HEK293 (cell line): ENCODE data around the gene ARRB2.

ENCODE experiments used
- GLI4 ChIP-seq: fragments of 450-650 bp; formaldehyde crosslinking; IDR thresholded peaks from 2 replicates; pipeline ENCODE4 v1.5.1; 2016; ENCODE audit warnings: missing biosample characterization, missing genetic modification characterization
- OSR2 ChIP-seq: fragments of 450-650 bp; formaldehyde crosslinking; IDR thresholded peaks from 2 replicates; pipeline ENCODE4 v1.5.1; 2016; ENCODE audit warnings: missing biosample characterization, missing genetic modification characterization
- ZBTB21 ChIP-seq: fragments of 450-650 bp; formaldehyde crosslinking; IDR thresholded peaks from 2 replicates; pipeline ENCODE4 v1.5.1; 2017; ENCODE audit warnings: missing biosample characterization, missing genetic modification characterization
- ZNF274 ChIP-seq, 2 experiments: fragments of 200-500 bp in 1 of 2; fragments of 450-650 bp in 1 of 2; sonication (Bioruptor generic) in 1 of 2; formaldehyde crosslinking in 1 of 2; IDR thresholded peaks; 2 replicates each; pipeline versions ENCODE4 v1.5.1 to v1.6.1; 2014 to 2016; ENCODE audit warnings: borderline replicate concordance in 1 of 2, inconsistent platforms in 1 of 2, low read length in 1 of 2, missing biosample characterization in 1 of 2, missing genetic modification characterization in 1 of 2
- ZNF701 ChIP-seq: fragments of 450-650 bp; formaldehyde crosslinking; IDR thresholded peaks from 2 replicates; pipeline ENCODE4 v1.5.1; 2016; ENCODE audit warnings: missing biosample characterization, missing genetic modification characterization
- TF ChIP-seq, protein P1 (sequence below): fragments of 450-650 bp; formaldehyde crosslinking; IDR thresholded peaks from 2 replicates; pipeline ENCODE4 v1.5.1; 2016; ENCODE audit warnings: missing biosample characterization, missing genetic modification characterization
- TF ChIP-seq, protein P2 (sequence below): fragments of 450-650 bp; formaldehyde crosslinking; IDR thresholded peaks from 2 replicates; pipeline ENCODE4 v1.5.1; 2016; ENCODE audit warnings: missing biosample characterization, missing genetic modification characterization

DNA sequence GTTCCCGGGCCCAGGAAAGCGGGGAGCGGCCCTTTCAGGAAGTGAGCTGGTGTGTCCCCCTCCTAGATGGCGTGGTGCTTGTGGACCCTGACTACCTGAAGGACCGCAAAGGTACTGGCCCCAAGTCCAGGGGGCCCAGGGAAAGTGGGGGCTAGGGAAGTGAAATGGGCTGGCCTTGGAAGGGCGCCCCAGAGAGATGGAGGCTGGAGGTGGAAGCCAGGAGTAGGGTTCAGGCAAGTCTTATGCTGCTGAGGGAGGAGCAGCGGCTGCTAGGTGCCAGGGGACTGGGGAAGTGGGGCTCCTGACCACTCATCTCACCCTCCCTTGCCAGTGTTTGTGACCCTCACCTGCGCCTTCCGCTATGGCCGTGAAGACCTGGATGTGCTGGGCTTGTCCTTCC is 5.6 kb downstream of the ARRB2 start:
- TF ChIP-seq, protein P1, sequence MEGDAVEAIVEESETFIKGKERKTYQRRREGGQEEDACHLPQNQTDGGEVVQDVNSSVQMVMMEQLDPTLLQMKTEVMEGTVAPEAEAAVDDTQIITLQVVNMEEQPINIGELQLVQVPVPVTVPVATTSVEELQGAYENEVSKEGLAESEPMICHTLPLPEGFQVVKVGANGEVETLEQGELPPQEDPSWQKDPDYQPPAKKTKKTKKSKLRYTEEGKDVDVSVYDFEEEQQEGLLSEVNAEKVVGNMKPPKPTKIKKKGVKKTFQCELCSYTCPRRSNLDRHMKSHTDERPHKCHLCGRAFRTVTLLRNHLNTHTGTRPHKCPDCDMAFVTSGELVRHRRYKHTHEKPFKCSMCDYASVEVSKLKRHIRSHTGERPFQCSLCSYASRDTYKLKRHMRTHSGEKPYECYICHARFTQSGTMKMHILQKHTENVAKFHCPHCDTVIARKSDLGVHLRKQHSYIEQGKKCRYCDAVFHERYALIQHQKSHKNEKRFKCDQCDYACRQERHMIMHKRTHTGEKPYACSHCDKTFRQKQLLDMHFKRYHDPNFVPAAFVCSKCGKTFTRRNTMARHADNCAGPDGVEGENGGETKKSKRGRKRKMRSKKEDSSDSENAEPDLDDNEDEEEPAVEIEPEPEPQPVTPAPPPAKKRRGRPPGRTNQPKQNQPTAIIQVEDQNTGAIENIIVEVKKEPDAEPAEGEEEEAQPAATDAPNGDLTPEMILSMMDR (tag by site-specific recombination): no peak
- no peak for TF ChIP-seq GLI4
- no peak for TF ChIP-seq ZNF701 (tag by site-specific recombination)
- TF ChIP-seq, protein P2, sequence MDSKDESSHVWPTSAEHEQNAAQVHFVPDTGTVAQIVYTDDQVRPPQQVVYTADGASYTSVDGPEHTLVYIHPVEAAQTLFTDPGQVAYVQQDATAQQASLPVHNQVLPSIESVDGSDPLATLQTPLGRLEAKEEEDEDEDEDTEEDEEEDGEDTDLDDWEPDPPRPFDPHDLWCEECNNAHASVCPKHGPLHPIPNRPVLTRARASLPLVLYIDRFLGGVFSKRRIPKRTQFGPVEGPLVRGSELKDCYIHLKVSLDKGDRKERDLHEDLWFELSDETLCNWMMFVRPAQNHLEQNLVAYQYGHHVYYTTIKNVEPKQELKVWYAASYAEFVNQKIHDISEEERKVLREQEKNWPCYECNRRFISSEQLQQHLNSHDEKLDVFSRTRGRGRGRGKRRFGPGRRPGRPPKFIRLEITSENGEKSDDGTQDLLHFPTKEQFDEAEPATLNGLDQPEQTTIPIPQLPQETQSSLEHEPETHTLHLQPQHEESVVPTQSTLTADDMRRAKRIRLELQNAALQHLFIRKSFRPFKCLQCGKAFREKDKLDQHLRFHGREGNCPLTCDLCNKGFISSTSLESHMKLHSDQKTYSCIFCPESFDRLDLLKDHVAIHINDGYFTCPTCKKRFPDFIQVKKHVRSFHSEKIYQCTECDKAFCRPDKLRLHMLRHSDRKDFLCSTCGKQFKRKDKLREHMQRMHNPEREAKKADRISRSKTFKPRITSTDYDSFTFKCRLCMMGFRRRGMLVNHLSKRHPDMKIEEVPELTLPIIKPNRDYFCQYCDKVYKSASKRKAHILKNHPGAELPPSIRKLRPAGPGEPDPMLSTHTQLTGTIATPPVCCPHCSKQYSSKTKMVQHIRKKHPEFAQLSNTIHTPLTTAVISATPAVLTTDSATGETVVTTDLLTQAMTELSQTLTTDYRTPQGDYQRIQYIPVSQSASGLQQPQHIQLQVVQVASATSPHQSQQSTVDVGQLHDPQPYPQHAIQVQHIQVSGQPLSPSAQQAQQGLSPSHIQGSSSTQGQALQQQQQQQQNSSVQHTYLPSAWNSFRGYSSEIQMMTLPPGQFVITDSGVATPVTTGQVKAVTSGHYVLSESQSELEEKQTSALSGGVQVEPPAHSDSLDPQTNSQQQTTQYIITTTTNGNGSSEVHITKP: no peak
- no peak for TF ChIP-seq ZNF274 (IDR thresholded peaks at IDR 0.05; ENCODE audit: low read length)
- no peak for TF ChIP-seq ZNF274 (tag by site-specific recombination; IDR thresholded peaks at IDR 0.05; ENCODE audit: borderline replicate concordance)
- TF ChIP-seq ZBTB21: no peak
- TF ChIP-seq OSR2 (tag by site-specific recombination): no peak
